B cell (primary cell): ENCODE measurements around the gene EME1. TPM values are rescaled to one million over a fixed set of nuclear protein-coding genes. Genes with fewer than 3 reads are reported as not detected.

Experiments used
- ATAC-seq: fragments of 200-7000 bp; cut with Tn5 transposase; one replicate; pipeline ENCODE4 v1.10.0; 2021; ENCODE audit warnings: low read depth, mild to moderate bottlenecking, moderate number of reproducible peaks, moderate library complexity
- CTCF ChIA-PET: fragments of 350-600 bp; sonication (Branson Sonifier 250); formaldehyde crosslinking; loops from one replicate; lab custom pipeline; 2021; ENCODE audit warnings: antibody characterized with exemption, inconsistent platforms; lab: Charles Lee
- POLR2A ChIA-PET: fragments of 350-600 bp; sonication (Branson Sonifier 250); formaldehyde crosslinking; loops from one replicate; lab custom pipeline; 2021; ENCODE audit warnings: antibody characterized with exemption; lab: Charles Lee
- DNase-seq: peaks from one replicate; pipeline ENCODE4 v3.0.0; 2013
- H2AFZ ChIP-seq: 2 replicates; pipeline ENCODE4 v1.6.1; 2012; ENCODE audit warnings: mild to moderate bottlenecking, low read depth, low read length; ENCODE audit not compliant: insufficient read depth, poor library complexity, severe bottlenecking
- H3K27ac ChIP-seq, 2 donors: 1 replicate in 1 of 2; 2 replicates in 1 of 2; pipeline ENCODE4 v1.5.1; 2012 to 2013; ENCODE audit warnings: low read length in 2 of 2, mild to moderate bottlenecking in 2 of 2, moderate library complexity in 1 of 2
- H3K27me3 ChIP-seq, 4 experiments: fragments of 200-600 bp in 1 of 4; sonication (generic) in 1 of 4; replicated peaks in 1 of 4; 1 replicate in 2 of 4; 2 replicates in 2 of 4; pipeline versions ENCODE4 v1.6.1 to v1.7.0; 2013 to 2016; ENCODE audit warnings: low read length in 3 of 4, mild to moderate bottlenecking in 2 of 4, mixed read lengths in 1 of 4, moderate library complexity in 1 of 4; ENCODE audit not compliant: insufficient read depth in 4 of 4, control insufficient read depth in 3 of 4; ENCODE audit errors: control extremely low read depth in 1 of 4
- H3K36me3 ChIP-seq, 2 experiments: replicated peaks in 1 of 2; 1 replicate in 1 of 2; 2 replicates in 1 of 2; pipeline versions ENCODE4 v1.6.1 to v1.7.1; 2013; ENCODE audit warnings: low read length in 1 of 2; ENCODE audit not compliant: insufficient read depth in 2 of 2, control insufficient read depth in 1 of 2; ENCODE audit errors: control extremely low read depth in 1 of 2, extremely low read depth in 1 of 2
- H3K4me1 ChIP-seq, 2 donors: fragments of 200-600 bp in 1 of 2; sonication (generic) in 1 of 2; 1 replicate in 1 of 2; 2 replicates in 1 of 2; pipeline versions ENCODE4 v1.5.1 to v1.6.1; 2013 to 2017; ENCODE audit warnings: low read length in 2 of 2; ENCODE audit not compliant: control insufficient read depth in 2 of 2, insufficient read depth in 2 of 2
- H3K4me2 ChIP-seq: replicated peaks from 2 replicates; pipeline ENCODE3; 2012; ENCODE audit warnings: mild to moderate bottlenecking, low read depth, low read length; ENCODE audit not compliant: poor library complexity, severe bottlenecking
- H3K4me3 ChIP-seq, 5 experiments: fragments of 200-600 bp in 1 of 5; sonication (generic) in 1 of 5; 1 replicate in 3 of 5; 2 replicates in 2 of 5; pipeline versions ENCODE4 v1.5.1 to v1.7.0; 2011 to 2016; ENCODE audit warnings: low read length in 4 of 5, mild to moderate bottlenecking in 4 of 5, low read depth in 2 of 5, control low read depth in 1 of 5, moderate library complexity in 1 of 5; ENCODE audit not compliant: insufficient read depth in 1 of 5; ENCODE audit errors: control extremely low read depth in 1 of 5, extremely low read depth in 1 of 5
- H3K79me2 ChIP-seq: fragments of 200-600 bp; sonication (generic); one replicate; pipeline ENCODE4 v1.6.0; 2016; ENCODE audit warnings: low read length; ENCODE audit not compliant: control insufficient read depth, insufficient read depth
- H3K9ac ChIP-seq: fragments of 200-600 bp; sonication (generic); 2 replicates; pipeline ENCODE4 v1.6.1; 2017; ENCODE audit warnings: mild to moderate bottlenecking, low read length, moderate library complexity
- H3K9me3 ChIP-seq, 3 donors: one replicate each; pipeline versions ENCODE4 v1.6.1 to v1.7.1; 2013; ENCODE audit warnings: low read length in 2 of 3; ENCODE audit not compliant: control insufficient read depth in 2 of 3, insufficient read depth in 1 of 3; ENCODE audit errors: control extremely low read depth in 1 of 3
- H4K20me1 ChIP-seq: 2 replicates; pipeline ENCODE4 v1.6.0; 2012; ENCODE audit warnings: mild to moderate bottlenecking, low read length; ENCODE audit not compliant: insufficient read depth, control insufficient read depth, poor library complexity, severe bottlenecking
- H3K27ac Mint-ChIP-seq: one replicate; pipeline ENCODE4 v1.8.0; 2021; ENCODE audit warnings: mixed read lengths
- H3K27me3 Mint-ChIP-seq: one replicate; pipeline ENCODE4 v1.8.0; 2021; ENCODE audit warnings: mixed read lengths
- H3K4me1 Mint-ChIP-seq: one replicate; pipeline ENCODE4 v1.8.0; 2021; ENCODE audit warnings: mixed read lengths
- H3K4me3 Mint-ChIP-seq: one replicate; pipeline ENCODE4 v1.8.0; 2021; ENCODE audit warnings: mixed read lengths
- H3K9me3 Mint-ChIP-seq: one replicate; pipeline ENCODE4 v1.8.0; 2022; ENCODE audit warnings: mixed read lengths; ENCODE audit not compliant: insufficient read depth
- EZH2 ChIP-seq: IDR thresholded peaks from 2 replicates; pipeline ENCODE4 v1.6.1; 2012; ENCODE audit warnings: borderline replicate concordance, low read depth, mild to moderate bottlenecking, moderate library complexity, low read length; ENCODE audit not compliant: insufficient read depth, poor library complexity, severe bottlenecking
- WGBS: methylation state at CpG from one replicate; pipeline ENCODE4 v1.1.5; 2013; ENCODE audit warnings: missing lambda C conversion rate; ENCODE audit not compliant: insufficient coverage; 5-methylcytosine and 5-hydroxymethylcytosine counted together
- intact Hi-C: fragments of 100-400 bp; cut with micrococcal nuclease; formaldehyde crosslinking; loops from one replicate; pipeline ENCODE4 v1.10.0; 2022
- polyA plus RNA-seq: library from polyadenylated mRNA; depleted of rRNA; stranded (reverse); fragments of >200 nt; gene quantifications from 2 replicates; pipeline ENCODE4 v1.2.3, GENCODE V29; 2012
- total RNA-seq, 2 donors: library from RNA; stranded (reverse); fragments of 120-200 nt in 1 of 2; gene quantifications; 1 replicate in 1 of 2; 2 replicates in 1 of 2; pipeline versions ENCODE4 v1.2.3 to v1.2.4, GENCODE V29; 2013 to 2022
- TF ChIP-seq, protein P1 (sequence below): fragments of 200-600 bp; IDR thresholded peaks from one replicate; pipeline ENCODE4 v1.8.0; 2022; ENCODE audit warnings: antibody characterized with exemption, mild to moderate bottlenecking

The EME1 gene
- total and polyA plus RNA-seq, 2 donors (not counting 1 experiment from before 2014, with no cell fraction given), result 1.6 to 2.3 TPM

DNA sequence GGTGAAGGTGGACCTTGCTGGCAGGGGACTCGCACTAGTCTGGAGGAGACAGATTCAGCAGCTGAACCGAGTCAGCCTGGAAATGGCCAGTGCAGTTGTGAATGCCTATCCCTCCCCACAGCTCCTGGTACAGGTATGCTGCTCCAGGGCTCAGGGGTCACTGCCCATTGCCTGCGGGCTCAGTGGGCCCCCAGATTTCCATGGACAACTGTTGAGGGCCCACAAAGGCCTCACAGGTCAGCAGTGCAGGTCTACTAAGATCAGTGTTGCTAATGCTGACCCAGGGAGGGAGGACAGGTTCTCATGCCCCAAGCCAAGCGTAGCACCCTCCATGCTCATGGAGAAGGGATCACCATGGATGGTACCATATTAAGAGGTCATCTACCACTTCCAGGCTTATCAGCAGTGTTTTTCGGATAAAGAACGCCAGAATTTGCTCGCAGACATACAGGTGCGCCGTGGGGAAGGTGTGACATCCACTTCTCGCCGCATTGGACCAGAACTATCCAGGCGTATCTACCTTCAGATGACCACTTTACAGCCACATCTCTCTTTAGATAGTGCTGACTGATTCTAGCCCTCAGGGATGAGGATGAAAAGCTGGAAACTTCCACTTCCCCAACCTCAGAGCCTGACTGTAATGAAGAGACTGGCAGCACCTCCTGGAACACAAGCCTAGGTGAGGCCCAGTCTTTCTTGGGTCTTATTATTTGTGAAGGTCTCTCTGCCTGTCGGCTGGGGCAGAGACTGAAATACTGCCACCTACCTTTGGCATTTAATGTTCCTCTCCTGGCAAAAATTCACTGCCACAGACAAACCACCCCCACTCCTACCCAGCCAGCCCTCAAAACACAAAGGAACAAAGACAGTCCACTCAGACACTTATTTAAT lies 7.6 kb downstream of the EME1 start:
- H3K27ac Mint-ChIP-seq, result no peak overlapping the region
- intact Hi-C loops, result no loop called here
- DNase-seq (no peak), ATAC-seq (no peak)
- Histone ChIP-seq H2AFZ (no peak overlapping the region), H3K36me3 (peaks cover 16 to 48% of the 10 kb centered on the region in 2 experiments), H3K9me3 (no peaks in the 10 kb centered on the region), H3K79me2 (no peaks in the 10 kb centered on the region), H4K20me1 (no peaks in the 10 kb centered on the region), H3K9ac (no peak overlapping the region), H3K4me1 (no peaks in the 10 kb centered on the region), H3K4me2 (no peak overlapping the region), H3K4me3 (no peak overlapping the region), H3K27ac (no peak overlapping the region), H3K27me3 (no peaks in the 10 kb centered on the region)
- H3K27me3 Mint-ChIP-seq, result no peaks in the 10 kb centered on the region
- H3K4me3 Mint-ChIP-seq, result no peak overlapping the region
- POLR2A ChIA-PET, result interaction anchor here (1.6 kb wide), 1 partner anchor 17 kb away, joined by 4 read pairs; the partner anchor contains the start of gene LRRC59
- WGBS, result 97% methylated on average over 9 of the region's 13 CpGs
- CTCF ChIA-PET, result interaction anchor here (1.5 to 3.3 kb wide), 3 partner anchors 15 to 18 kb away, joined by 4 to 15 read pairs (median 7); partner anchors contain the start of gene LRRC59
- no peak for TF ChIP-seq EZH2
- TF ChIP-seq, protein P1, sequence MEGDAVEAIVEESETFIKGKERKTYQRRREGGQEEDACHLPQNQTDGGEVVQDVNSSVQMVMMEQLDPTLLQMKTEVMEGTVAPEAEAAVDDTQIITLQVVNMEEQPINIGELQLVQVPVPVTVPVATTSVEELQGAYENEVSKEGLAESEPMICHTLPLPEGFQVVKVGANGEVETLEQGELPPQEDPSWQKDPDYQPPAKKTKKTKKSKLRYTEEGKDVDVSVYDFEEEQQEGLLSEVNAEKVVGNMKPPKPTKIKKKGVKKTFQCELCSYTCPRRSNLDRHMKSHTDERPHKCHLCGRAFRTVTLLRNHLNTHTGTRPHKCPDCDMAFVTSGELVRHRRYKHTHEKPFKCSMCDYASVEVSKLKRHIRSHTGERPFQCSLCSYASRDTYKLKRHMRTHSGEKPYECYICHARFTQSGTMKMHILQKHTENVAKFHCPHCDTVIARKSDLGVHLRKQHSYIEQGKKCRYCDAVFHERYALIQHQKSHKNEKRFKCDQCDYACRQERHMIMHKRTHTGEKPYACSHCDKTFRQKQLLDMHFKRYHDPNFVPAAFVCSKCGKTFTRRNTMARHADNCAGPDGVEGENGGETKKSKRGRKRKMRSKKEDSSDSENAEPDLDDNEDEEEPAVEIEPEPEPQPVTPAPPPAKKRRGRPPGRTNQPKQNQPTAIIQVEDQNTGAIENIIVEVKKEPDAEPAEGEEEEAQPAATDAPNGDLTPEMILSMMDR, result no peak
- H3K4me1 Mint-ChIP-seq, result no peaks in the 10 kb centered on the region
- no peaks in the 10 kb centered on the region for H3K9me3 Mint-ChIP-seq
